Panc1 (cell line): ENCODE measurements around the gene PIGU. TPM values are rescaled to one million over a fixed set of nuclear protein-coding genes. Genes with fewer than 3 reads are reported as not detected.

Experiments used
- ATAC-seq: fragments of 200-7000 bp; cut with Tn5 transposase; 2 replicates; pipeline ENCODE4 v1.9.1; 2020; ENCODE audit warnings: mild to moderate bottlenecking, moderate library complexity
- Bru-seq: library from RNA; stranded (reverse); fragments of 400-500 nt; gene quantifications from one replicate; lab custom pipeline; 2021; lab: Mats Ljungman, UMichigan
- BruChase-seq, 2 experiments: library from RNA; stranded (reverse); fragments of 400-500 nt; gene quantifications; one replicate each; lab custom pipeline; 2021; lab: Mats Ljungman, UMichigan
- BruUV-seq: library from RNA; stranded (reverse); fragments of 400-500 nt; replicated peaks from 2 replicates; lab custom pipeline; 2021; lab: Mats Ljungman, UMichigan
- CTCF ChIA-PET: fragments of 300-600 bp; sonication (Branson Sonifier 250); formaldehyde crosslinking; loops from one replicate; lab custom pipeline; 2022; ENCODE audit warnings: antibody characterized with exemption; lab: Charles Lee
- POLR2A ChIA-PET: fragments of 300-600 bp; sonication (Branson Sonifier 250); formaldehyde crosslinking; loops from one replicate; lab custom pipeline; 2022; ENCODE audit warnings: antibody characterized with exemption; lab: Charles Lee
- DNase-seq: peaks from one replicate; pipeline ENCODE4 v3.0.0-alpha.2; 2010; ENCODE audit warnings: low read depth, low spot score
- H3K27ac ChIP-seq: 2 replicates; pipeline ENCODE4 v1.5.1; 2011; ENCODE audit warnings: mild to moderate bottlenecking, low read length, inconsistent platforms
- H3K27me3 ChIP-seq: fragments of 200-500 bp; sonication (Bioruptor generic); 2 replicates; pipeline ENCODE4 v1.6.0; 2014; ENCODE audit warnings: low read length, inconsistent platforms; ENCODE audit not compliant: control insufficient read depth, insufficient read depth
- H3K36me3 ChIP-seq: fragments of 200-500 bp; sonication (Bioruptor generic); 2 replicates; pipeline ENCODE4 v1.5.1; 2014; ENCODE audit warnings: inconsistent platforms, mild to moderate bottlenecking, low read length, moderate library complexity; ENCODE audit not compliant: control insufficient read depth, insufficient read depth
- H3K4me1 ChIP-seq: 2 replicates; pipeline ENCODE4 v1.5.1; 2011; ENCODE audit warnings: inconsistent platforms, mild to moderate bottlenecking, low read length, moderate library complexity; ENCODE audit not compliant: control insufficient read depth, insufficient read depth
- H3K4me3 ChIP-seq, 2 experiments: 2 replicates each; pipeline ENCODE4 v1.5.1; 2011 to 2012; ENCODE audit warnings: low read depth in 2 of 2, low read length in 2 of 2, mild to moderate bottlenecking in 2 of 2, inconsistent platforms in 1 of 2, moderate library complexity in 1 of 2
- H3K9me3 ChIP-seq: fragments of 200-500 bp; sonication (Bioruptor generic); 2 replicates; pipeline ENCODE4 v1.5.1; 2014; ENCODE audit warnings: low read depth, mild to moderate bottlenecking, inconsistent platforms, low read length, moderate library complexity; ENCODE audit not compliant: control insufficient read depth, insufficient read depth
- POLR2AphosphoS5 ChIP-seq: IDR thresholded peaks from 2 replicates; pipeline ENCODE4 v1.6.1; 2012; ENCODE audit warnings: mild to moderate bottlenecking, low read depth, low read length, moderate library complexity
- SIN3A ChIP-seq: IDR thresholded peaks from 2 replicates; pipeline ENCODE4 v1.6.1; 2012; ENCODE audit warnings: low read depth, mild to moderate bottlenecking, low read length, moderate library complexity, borderline replicate concordance; ENCODE audit not compliant: insufficient read depth
- TCF7L2 ChIP-seq: IDR thresholded peaks from 2 replicates; pipeline ENCODE4 v1.6.1; 2011; ENCODE audit warnings: mild to moderate bottlenecking, low read depth, low read length, inconsistent platforms
- in situ Hi-C: cut with HindIII; loops from 2 replicates; pipeline ENCODE4 v1.10.0; 2016; ENCODE audit warnings: low sequenced_read_pairs, low pct_unique_long_range_greater_than_20kb
- intact Hi-C: fragments of 100-400 bp; cut with micrococcal nuclease; formaldehyde crosslinking; loops from one replicate; pipeline ENCODE4 v1.10.0; 2022; ENCODE audit not compliant: unreplicated experiment
- long read RNA-seq: library from polyadenylated mRNA; unstranded; transcript quantifications from one replicate; pipeline ENCODE4 v2.0.0, GENCODE V29; 2021; ENCODE audit not compliant: unreplicated experiment
- polyA plus RNA-seq: library from polyadenylated mRNA; unstranded; fragments of >200 nt; gene quantifications from one replicate; pipeline ENCODE4 v1.2.1, GENCODE V29; 2012; ENCODE audit warnings: missing spikeins; ENCODE audit not compliant: insufficient read length
- total RNA-seq: library from RNA; stranded (reverse); gene quantifications from one replicate; pipeline ENCODE4 v1.2.1, GENCODE V29; 2021; ENCODE audit not compliant: unreplicated experiment
- TF ChIP-seq, protein P1 (sequence below): fragments of 450-650 bp; IDR thresholded peaks from 2 replicates; pipeline ENCODE4 v1.5.1; 2017; ENCODE audit warnings: mild to moderate bottlenecking
- TF ChIP-seq, protein P2 (sequence below), 2 experiments: IDR thresholded peaks; 2 replicates each; pipeline ENCODE4 v1.6.1; 2011 to 2012; ENCODE audit warnings: low read depth in 2 of 2, control low read depth in 1 of 2, low read length in 1 of 2, mild to moderate bottlenecking in 1 of 2, moderate library complexity in 1 of 2; ENCODE audit not compliant: insufficient read depth in 1 of 2

Gene PIGU, protein sequence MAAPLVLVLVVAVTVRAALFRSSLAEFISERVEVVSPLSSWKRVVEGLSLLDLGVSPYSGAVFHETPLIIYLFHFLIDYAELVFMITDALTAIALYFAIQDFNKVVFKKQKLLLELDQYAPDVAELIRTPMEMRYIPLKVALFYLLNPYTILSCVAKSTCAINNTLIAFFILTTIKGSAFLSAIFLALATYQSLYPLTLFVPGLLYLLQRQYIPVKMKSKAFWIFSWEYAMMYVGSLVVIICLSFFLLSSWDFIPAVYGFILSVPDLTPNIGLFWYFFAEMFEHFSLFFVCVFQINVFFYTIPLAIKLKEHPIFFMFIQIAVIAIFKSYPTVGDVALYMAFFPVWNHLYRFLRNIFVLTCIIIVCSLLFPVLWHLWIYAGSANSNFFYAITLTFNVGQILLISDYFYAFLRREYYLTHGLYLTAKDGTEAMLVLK
- total RNA-seq (22.9 TPM), Bru-seq, nascent RNA (percentile 64 among the genes with signal in this experiment), BruChase-seq, experiment 1, labeled RNA remaining after a 2-hour chase (percentile 56 among the genes with signal in this experiment), BruChase-seq, experiment 2, labeled RNA remaining after a 6-hour chase (percentile 61 among the genes with signal in this experiment)
- 19.2 TPM for polyA plus RNA-seq
- long read RNA-seq, transcript PIGU-201 (12 exons, 1,632 nt), result major isoform, 17 of 25 reads
- long read RNA-seq, partial matches to known transcripts, result 3 of 25 reads
- long read RNA-seq, other reads (novel, unspliced or antisense), result 4 of 25 reads

DNA sequence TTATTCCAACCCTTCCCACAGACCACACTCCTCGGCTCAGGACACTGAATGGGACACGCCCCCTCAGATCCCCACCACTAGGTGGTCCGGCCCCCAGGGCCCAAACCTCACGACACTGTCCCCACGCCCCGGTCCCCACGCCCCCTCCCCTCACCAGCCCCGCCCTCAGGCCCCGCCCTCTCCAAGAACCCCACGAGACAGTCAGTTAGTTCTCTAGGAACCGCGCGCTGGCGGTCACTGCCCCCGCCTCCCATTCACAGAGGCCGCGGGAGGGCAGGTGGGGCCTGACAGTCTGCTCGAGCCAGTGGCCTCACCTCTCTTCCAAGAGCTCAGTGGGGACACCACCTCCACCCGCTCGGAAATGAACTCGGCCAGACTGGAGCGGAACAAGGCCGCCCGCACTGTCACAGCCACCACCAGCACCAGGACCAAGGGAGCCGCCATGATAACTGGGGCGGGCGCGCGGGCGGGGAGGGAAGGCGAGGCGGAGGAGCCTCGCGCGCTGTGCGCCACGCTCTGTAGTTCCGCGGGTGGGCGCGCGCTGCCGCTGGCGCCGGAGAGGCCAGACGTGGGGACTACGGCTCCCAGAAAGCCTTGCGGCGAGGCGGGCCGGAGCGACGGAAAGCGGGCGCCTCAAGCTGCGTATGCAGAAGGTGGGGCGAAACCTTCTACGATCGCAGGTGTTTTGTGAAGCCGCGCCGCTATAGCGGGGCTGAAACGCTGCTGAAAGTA lies at the start of gene PIGU:
TSS of gene PIGU (minus strand) at position 451 of the 732 bp plus-strand sequence. CDS start at position 444, 7 bp downstream.
- no TSS peak for BruUV-seq
- intact Hi-C loops, result no loop called here
- peaks cover 5% of the 10 kb centered on the region; the same call in 1 of the 2 replicates for H3K4me1 ChIP-seq
- ATAC-seq (peak; percentile 99), DNase-seq (peak; percentile 81)
- peak within 1 kb of the TSS; percentile 68 to 90 for H3K4me3 ChIP-seq
- H3K36me3 ChIP-seq, result no peaks in the 10 kb centered on the region
- no peaks in the 10 kb centered on the region for H3K27me3 ChIP-seq
- H3K9me3 ChIP-seq, result no peaks in the 10 kb centered on the region
- peak; percentile 72 for TF ChIP-seq POLR2AphosphoS5
- TF ChIP-seq, protein P1, sequence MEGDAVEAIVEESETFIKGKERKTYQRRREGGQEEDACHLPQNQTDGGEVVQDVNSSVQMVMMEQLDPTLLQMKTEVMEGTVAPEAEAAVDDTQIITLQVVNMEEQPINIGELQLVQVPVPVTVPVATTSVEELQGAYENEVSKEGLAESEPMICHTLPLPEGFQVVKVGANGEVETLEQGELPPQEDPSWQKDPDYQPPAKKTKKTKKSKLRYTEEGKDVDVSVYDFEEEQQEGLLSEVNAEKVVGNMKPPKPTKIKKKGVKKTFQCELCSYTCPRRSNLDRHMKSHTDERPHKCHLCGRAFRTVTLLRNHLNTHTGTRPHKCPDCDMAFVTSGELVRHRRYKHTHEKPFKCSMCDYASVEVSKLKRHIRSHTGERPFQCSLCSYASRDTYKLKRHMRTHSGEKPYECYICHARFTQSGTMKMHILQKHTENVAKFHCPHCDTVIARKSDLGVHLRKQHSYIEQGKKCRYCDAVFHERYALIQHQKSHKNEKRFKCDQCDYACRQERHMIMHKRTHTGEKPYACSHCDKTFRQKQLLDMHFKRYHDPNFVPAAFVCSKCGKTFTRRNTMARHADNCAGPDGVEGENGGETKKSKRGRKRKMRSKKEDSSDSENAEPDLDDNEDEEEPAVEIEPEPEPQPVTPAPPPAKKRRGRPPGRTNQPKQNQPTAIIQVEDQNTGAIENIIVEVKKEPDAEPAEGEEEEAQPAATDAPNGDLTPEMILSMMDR, result no peak
- peak; percentile 39; the same call in 1 of the 2 replicates for TF ChIP-seq TCF7L2
- TF ChIP-seq SIN3A, result peak; percentile 77
- TF ChIP-seq, protein P2, sequence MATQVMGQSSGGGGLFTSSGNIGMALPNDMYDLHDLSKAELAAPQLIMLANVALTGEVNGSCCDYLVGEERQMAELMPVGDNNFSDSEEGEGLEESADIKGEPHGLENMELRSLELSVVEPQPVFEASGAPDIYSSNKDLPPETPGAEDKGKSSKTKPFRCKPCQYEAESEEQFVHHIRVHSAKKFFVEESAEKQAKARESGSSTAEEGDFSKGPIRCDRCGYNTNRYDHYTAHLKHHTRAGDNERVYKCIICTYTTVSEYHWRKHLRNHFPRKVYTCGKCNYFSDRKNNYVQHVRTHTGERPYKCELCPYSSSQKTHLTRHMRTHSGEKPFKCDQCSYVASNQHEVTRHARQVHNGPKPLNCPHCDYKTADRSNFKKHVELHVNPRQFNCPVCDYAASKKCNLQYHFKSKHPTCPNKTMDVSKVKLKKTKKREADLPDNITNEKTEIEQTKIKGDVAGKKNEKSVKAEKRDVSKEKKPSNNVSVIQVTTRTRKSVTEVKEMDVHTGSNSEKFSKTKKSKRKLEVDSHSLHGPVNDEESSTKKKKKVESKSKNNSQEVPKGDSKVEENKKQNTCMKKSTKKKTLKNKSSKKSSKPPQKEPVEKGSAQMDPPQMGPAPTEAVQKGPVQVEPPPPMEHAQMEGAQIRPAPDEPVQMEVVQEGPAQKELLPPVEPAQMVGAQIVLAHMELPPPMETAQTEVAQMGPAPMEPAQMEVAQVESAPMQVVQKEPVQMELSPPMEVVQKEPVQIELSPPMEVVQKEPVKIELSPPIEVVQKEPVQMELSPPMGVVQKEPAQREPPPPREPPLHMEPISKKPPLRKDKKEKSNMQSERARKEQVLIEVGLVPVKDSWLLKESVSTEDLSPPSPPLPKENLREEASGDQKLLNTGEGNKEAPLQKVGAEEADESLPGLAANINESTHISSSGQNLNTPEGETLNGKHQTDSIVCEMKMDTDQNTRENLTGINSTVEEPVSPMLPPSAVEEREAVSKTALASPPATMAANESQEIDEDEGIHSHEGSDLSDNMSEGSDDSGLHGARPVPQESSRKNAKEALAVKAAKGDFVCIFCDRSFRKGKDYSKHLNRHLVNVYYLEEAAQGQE (IDR thresholded peaks at IDR 0.05; ENCODE audit: insufficient read depth in 1 of 2, low read depth in 2 of 2, low read length in 1 of 2), result no peak
- in situ Hi-C loops, result no loop called here
- ChIA-PET POLR2A (interaction anchor here (0.7 kb wide), 1 partner anchor 32 kb away, joined by 4 read pairs; no protein-coding TSS in a partner anchor), CTCF (no interaction called here)
- H3K27ac ChIP-seq, result peak within 1 kb of the TSS; percentile 78

DNA sequence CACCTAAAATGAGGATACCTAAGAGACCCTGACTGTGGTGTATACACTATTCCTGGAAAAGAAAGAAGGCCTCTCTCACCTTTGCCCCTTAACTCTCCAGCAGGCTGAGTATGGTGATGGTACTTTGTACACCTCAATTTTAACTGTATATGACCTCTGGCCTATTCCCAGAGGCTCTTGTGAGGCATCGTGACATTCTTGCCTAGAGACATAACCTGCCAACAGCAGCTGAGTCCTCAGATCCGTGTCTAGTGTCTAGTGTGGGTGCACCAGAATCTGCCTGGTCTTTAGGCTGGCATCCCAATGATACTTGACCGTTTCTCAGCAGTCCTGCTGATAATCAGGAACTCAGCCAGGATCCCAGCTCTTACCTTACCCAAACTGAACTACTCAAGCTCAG lies 47.3 kb upstream of the PIGU start:
- no peaks in the 10 kb centered on the region for H3K36me3 ChIP-seq

More for the DNA sequence above, 47.3 kb upstream of the PIGU start:
- ATAC-seq (no peak), DNase-seq (no peak)
- intact Hi-C loops (no loop called here), in situ Hi-C loops (no loop called here)
- TF ChIP-seq, protein P2 (IDR thresholded peaks at IDR 0.05; ENCODE audit: insufficient read depth in 1 of 2, low read depth in 2 of 2, low read length in 1 of 2), result no peak
- TF ChIP-seq, protein P1, result no peak
- no peak for TF ChIP-seq SIN3A
- no peak for TF ChIP-seq TCF7L2
- no peak for TF ChIP-seq POLR2AphosphoS5
- ChIA-PET POLR2A (interaction anchor here (0.6 kb wide), 1 partner anchor 16 kb away, joined by 3 read pairs; no protein-coding TSS in a partner anchor), CTCF (no interaction called here)
- BruUV-seq, result no TSS peak
- Histone ChIP-seq H3K9me3 (no peaks in the 10 kb centered on the region), H3K27me3 (no peaks in the 10 kb centered on the region), H3K27ac (no peak overlapping the region), H3K4me3 (no peak overlapping the region), H3K4me1 (no peaks in the 10 kb centered on the region)
